Right lung (tissue), 5 donors: ENCODE results near the gene ITGBL1. TPM values are rescaled to one million over a fixed set of nuclear protein-coding genes. Genes with fewer than 3 reads are reported as not detected.

ENCODE experiments used
- DNase-seq, 2 donors: peaks; one replicate each; pipeline ENCODE4 v3.0.0-alpha.2; 2013
- polyA plus RNA-seq, 5 donors: library from polyadenylated mRNA; unstranded; fragments of 120-200 nt; gene quantifications; one replicate each; pipeline versions ENCODE4 v1.2.1 to v1.2.3, GENCODE V29; 2013; ENCODE audit warnings: inconsistent platforms in 1 of 5, low replicate concordance in 1 of 5; ENCODE audit not compliant: insufficient read length in 5 of 5, insufficient read depth in 1 of 5

The ITGBL1 gene
- polyA plus RNA-seq, 5 donors = 0.23 to 0.82 (median 0.36) TPM

GRCh38 chr13:101697745-101698144 is 245.3 kb downstream of the ITGBL1 start:
- no peak for DNase-seq

GRCh38 chr13:101698400-101698799 is 245.9 kb downstream of the ITGBL1 start:
- no peak for DNase-seq

DNA sequence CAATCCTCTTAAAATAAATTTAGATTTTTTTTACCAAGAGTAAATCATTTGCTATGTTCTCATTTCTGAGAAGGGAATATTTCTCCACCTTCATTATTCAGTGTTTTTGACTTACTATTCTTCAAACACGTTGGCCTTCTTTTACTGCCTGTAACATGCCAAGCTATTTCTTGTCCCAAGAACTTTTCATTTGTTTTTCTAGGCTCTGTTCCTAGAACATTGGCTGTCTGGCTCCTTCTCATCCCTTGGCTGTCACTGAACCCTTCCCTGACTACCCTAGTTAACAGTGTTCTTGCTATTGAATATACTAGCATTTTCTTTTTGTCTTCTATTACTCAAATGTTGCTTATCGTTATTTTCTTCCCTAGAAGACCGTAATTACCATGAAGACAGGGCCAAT is 248.1 kb downstream of the ITGBL1 start:
- no peak for DNase-seq

DNA sequence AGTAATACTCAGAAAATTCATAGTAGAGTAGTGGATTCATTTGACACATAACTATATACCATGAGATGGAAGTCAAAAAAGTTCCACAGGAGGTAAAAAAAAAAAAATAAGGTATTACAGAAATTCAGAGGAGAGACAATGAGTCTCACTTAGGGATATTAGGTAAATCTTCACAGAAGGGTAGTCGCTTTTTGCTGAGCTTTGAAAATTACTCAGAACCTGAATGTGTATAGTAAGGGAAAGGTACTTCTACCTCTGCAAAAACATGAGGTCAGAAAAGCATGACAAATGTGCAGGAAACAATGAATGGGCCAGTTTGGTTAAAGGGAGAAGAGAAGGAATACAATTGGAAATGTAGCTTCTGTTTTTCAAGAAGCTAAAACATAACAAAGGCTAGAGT is 250.6 kb downstream of the ITGBL1 start:
- DNase-seq = no peak

- DNase-seq = no peak
Measured at GRCh38 chr13:101703838-101704237, 251.4 kb downstream of the ITGBL1 start.

GRCh38 chr13:101706651-101707050 is 254.2 kb downstream of the ITGBL1 start:
- no peak for DNase-seq

DNA sequence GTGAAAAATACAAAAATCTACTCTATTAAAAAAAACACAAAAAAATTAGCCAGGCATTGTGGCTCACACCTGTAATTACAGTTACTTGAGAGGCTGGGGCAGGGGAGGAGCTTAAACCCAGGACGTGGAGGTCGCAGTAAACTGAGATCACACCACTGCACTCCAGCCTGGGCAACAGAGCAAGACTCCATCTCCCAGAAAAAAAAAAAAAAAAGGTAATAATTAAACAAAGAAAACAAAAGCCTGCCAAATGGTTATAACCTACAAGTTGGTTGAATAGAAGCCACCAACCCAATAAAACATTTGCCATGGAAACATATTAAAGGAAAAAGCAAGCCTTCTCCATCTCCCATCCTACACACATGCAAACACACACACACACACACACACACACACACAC is 255.2 kb downstream of the ITGBL1 start:
- no peak for DNase-seq

DNA sequence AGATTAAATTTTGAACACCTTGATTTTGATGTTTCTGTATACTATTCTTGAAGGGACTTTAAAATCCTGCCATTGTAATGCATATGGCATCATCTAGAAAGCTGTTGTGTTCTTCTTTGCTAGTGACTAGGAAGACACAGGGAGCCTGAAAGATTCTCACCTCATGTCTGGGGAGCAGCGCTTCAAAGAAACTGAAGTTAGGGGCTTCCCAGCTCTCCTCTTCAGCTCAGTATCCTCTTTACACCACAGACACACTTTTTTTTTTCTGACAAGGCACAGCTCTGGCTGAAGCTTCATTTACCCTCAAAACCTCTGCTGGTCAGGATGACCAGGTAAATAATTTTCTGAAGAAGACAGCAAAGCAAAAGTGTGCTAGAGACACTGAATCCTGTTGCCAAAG is 255.6 kb downstream of the ITGBL1 start:
- no peak for DNase-seq

- no peak for DNase-seq
Measured at GRCh38 chr13:101709952-101710351, 257.5 kb downstream of the ITGBL1 start.

DNA sequence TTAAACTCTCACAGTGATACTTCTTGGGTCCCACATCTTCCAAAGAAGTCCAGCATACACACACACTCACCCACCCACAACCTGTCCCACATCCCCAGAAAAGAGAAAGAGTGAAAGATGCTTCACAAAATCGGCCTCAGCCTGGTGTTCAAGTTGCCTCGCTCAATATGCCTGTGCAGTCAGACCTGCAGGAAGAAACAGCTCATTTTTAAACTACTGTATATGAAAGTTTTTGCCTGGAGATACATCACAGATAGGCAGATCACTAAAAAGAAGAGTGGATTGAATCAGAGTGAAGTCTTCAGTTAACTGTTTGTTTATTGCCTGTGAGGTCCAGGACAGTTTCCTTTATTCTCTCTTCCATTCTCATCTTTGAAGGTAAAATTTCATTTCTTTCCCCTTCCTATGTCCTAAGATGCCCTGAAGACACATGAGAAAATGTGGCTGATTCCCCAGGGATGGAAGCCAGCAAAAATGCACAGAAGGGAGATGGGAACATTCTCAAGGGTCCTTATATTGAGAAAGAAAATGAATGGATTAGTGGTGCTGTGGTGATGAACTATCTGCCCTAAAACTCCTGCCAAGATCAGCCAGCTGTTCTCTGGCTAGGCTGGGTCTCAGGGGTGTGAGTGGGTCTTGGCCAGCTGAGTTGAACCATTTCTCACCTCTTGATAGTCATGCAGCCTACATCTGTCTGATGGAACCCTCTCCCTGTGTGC is 259.0 kb downstream of the ITGBL1 start:
- DNase-seq = no peak

DNA sequence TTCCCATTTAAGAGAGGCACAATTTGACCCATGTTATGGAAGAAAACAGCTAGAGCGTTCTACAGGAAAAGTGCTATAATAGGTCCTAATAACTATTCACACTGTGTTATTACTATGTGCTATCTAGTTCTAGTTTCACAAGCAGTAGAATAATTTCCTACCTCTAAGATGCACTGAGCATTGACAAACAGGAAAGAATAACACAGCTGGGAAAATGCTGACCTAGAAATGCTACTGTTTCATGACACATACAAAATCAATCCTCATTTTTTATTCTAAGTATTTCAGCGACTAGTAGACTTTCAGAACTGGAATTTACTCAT is 259.5 kb downstream of the ITGBL1 start:
- no peak for DNase-seq

- no peak for DNase-seq
Measured at GRCh38 chr13:101714195-101714594, 261.7 kb downstream of the ITGBL1 start.

GRCh38 chr13:101717353-101717752 is 264.9 kb downstream of the ITGBL1 start:
- no peak for DNase-seq

GRCh38 chr13:101718496-101718895 is 266.0 kb downstream of the ITGBL1 start:
- no peak for DNase-seq

GRCh38 chr13:101726681-101727080 is 274.2 kb downstream of the ITGBL1 start:
- no peak for DNase-seq

GRCh38 chr13:101727118-101727517 is 274.6 kb downstream of the ITGBL1 start:
- DNase-seq = no peak

GRCh38 chr13:101728021-101728420 is 275.5 kb downstream of the ITGBL1 start:
- DNase-seq = no peak

DNA sequence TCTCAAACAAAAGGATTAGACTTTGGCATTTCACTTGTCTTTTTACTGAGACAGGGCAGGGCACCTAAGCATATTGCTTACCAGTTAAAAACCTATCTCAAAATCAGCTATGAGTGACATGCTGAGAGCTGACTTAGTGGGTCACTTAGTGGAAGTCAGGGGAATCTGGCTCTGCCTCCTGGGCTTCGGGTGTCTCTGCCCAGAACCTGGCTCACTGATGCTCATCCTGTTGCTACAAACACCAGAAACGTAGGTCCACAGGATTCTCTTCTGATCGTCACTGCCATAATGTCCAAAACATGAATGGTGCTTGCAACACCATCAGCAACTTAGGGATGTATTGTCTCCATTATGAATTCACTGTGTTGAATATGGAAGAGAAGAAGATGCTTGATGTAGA is 276.1 kb downstream of the ITGBL1 start:
- no peak for DNase-seq

DNA sequence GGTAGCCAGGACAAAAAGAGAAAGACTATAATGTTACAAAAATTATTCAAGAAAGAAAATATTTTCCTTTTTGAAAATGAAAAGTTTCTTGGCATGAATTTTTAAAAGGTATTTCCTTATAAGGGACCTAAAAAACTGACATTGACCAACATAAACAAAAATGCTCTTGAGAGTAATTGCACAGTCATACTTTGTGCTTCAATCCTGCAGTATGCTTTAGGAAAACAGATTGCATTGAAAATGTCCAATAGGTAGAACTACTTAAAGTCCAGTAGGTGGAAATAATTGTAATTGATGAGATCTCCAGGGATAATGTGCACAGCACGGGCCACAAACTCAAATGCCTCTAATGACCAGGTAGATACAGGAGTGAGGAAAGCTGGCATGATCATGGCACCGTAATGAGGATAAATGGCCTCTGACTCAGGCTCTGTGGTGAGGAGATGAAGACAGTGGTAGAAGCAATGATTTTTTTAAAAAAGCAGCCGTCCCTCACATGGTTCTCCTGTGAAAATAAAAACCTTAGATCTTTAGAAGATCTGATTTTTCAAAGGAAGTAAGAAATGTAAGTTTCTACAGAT is 278.0 kb downstream of the ITGBL1 start:
- DNase-seq = no peak

DNA sequence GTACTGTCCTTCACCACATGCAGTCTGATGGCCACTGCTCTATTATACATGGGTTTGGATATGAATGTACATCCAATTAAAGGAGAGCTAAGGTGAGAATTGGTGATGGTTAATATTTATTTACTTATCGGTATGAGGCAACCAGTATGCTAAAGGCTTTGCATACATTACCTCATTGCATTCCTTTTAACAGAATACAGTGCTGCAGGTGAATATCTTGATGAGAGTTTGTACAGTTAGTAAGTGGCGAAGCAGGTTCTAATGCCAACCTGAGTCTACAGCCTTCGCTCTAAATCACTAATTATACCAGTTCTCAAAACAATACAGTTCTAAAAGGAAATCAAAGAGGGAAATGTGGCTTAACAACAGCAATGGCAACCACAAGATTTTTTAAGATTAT is 284.1 kb downstream of the ITGBL1 start:
- no peak for DNase-seq

DNA sequence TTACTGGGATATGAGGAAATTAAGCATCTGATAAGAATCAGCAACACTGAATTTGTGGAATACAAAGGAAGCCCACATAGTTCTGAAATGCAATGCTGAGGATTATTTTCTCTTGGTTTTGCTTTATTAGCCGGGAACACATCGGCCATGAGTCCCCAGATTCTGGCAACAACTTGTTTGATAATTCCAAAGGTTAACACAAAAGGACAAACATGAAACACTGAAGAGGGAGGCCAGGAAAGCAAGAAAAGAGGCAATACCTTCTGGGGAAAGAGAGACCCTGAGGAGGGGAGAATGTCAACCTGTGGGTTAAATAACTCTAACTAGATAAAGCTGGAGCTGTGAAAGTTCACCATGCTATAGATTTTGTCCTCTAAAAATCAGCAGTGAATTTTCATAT is 285.9 kb downstream of the ITGBL1 start:
- no peak for DNase-seq

DNA sequence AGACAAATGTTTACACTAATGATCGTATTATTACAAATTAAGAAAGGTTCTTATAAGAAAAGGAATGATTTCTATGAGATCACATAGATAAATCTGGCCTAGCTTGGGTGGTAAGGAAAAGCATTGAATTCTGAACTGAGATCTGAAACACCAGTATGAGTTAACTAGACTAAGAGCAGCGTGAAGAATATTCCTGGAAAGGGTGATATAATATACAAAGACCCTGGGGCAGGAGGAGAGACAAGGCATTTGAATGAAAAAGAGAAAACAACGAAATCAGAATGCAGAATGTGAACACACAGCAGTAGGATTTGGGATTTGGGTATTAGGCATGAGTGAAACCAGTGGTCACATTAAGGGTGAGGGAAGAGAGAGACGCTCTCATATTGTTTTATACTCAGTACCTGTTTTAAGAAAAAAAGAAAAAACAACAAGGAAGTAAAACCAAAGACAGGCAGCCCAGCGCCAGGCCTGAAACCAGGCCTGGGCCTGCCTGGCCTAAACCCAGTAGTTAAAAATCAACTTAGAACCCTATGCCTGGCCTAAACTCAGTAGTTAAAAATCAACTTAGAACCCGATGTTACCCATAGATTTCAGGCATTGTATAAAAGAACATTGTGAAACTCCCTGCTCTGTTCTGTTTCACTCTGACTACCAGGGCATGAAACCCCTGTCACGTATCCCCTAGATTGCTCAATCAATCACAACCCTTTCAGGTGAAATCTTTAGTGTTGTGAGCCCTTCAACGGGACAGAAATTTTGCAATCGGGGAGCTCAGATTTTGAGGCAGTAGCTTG is 287.1 kb downstream of the ITGBL1 start:
- DNase-seq = no peak

DNA sequence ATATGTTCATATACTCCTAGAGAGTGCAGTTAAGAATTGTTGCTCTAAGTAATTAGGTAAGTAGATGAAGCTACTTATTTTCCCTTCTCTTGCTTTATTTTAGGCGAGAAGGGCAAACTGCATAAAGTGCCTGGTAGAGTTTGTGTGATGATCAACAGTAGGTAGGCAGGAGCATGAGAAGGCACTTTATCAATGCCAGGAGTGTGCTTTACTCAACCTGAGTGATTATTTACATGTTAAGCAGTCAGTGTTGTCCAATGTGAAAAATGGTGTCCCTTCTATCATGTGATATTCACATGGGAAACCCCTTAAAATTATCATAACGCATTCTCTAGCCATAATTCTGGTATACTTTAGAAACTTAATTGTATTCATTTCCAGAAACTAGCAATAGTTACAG is 294.0 kb downstream of the ITGBL1 start:
- DNase-seq = no peak
